ENCODE data around the gene P4HA2.

DNA sequence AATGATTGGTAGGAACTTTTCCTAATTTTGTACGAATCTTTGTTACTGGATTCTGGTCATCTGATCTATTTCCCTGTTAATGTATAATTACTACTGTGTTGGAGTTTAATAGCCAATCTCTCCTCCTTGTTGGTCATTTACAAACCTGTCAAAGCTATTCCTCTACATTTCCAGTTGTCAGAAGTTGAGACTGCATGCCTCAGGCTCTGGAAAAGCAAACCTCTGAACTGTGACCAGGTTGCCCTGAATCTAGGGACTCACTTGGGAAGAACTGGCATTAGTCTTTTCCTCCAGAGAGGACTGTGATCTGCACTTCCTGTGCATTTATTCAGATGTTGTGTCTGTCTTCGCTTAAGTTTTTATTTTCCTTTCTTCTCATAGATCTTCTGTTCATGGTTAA lies 46.0 kb upstream of the P4HA2 start:
- TF ChIP-seq, protein P1, sequence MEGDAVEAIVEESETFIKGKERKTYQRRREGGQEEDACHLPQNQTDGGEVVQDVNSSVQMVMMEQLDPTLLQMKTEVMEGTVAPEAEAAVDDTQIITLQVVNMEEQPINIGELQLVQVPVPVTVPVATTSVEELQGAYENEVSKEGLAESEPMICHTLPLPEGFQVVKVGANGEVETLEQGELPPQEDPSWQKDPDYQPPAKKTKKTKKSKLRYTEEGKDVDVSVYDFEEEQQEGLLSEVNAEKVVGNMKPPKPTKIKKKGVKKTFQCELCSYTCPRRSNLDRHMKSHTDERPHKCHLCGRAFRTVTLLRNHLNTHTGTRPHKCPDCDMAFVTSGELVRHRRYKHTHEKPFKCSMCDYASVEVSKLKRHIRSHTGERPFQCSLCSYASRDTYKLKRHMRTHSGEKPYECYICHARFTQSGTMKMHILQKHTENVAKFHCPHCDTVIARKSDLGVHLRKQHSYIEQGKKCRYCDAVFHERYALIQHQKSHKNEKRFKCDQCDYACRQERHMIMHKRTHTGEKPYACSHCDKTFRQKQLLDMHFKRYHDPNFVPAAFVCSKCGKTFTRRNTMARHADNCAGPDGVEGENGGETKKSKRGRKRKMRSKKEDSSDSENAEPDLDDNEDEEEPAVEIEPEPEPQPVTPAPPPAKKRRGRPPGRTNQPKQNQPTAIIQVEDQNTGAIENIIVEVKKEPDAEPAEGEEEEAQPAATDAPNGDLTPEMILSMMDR (IDR thresholded peaks at IDR 0.05): no peak
- TF ChIP-seq POLR2AphosphoS5 (IDR thresholded peaks at IDR 0.05) (no peak), POLR2A (IDR thresholded peaks at IDR 0.05) (no peak)
